Natural killer cell treated with Interleukin-12 subunit alpha and Interleukin-12 subunit beta and Interleukin-15 and Interleukin-18, amount 100 ng/mL, for 72 hours (primary cell): ENCODE results near the gene RBM6. TPM values are rescaled to one million over a fixed set of nuclear protein-coding genes. Genes with fewer than 3 reads are reported as not detected.

Source experiments
- ATAC-seq, 2 donors: fragments of 150-1000 bp; cut with Tn5 transposase in 1 of 2; sonication (Bioruptor Pico), chemical (Tn5 transposase) in 1 of 2; 2 replicates each; pipeline ENCODE4 v1.10.0; 2021
- DNase-seq: peaks from one replicate; pipeline ENCODE4 v3.0.0; 2022; ENCODE audit warnings: low spot score
- H3K27ac Mint-ChIP-seq, 2 donors: 1 replicate in 1 of 2; 2 replicates in 1 of 2; pipeline ENCODE4 v1.8.0; 2022; ENCODE audit warnings: mixed read lengths in 2 of 2, mild to moderate bottlenecking in 1 of 2, moderate library complexity in 1 of 2
- H3K27me3 Mint-ChIP-seq, 2 donors: 1 replicate in 1 of 2; 2 replicates in 1 of 2; pipeline ENCODE4 v1.8.0; 2022; ENCODE audit warnings: mixed read lengths in 2 of 2
- H3K36me3 Mint-ChIP-seq: one replicate; pipeline ENCODE4 v1.8.0; 2022; ENCODE audit warnings: mixed read lengths
- H3K4me1 Mint-ChIP-seq, 2 donors: 1 replicate in 1 of 2; 2 replicates in 1 of 2; pipeline ENCODE4 v1.8.0; 2022; ENCODE audit warnings: low read depth in 2 of 2, mixed read lengths in 2 of 2, mild to moderate bottlenecking in 1 of 2
- H3K4me3 Mint-ChIP-seq: one replicate; pipeline ENCODE4 v1.8.0; 2022; ENCODE audit warnings: mixed read lengths
- H3K9me3 Mint-ChIP-seq: 2 replicates; pipeline ENCODE4 v1.8.0; 2022; ENCODE audit warnings: mixed read lengths
- total RNA-seq, 2 donors: library from RNA; stranded (reverse); gene quantifications; one replicate each; pipeline ENCODE4 v1.2.3, GENCODE V29; 2022

RBM6 gene
- total RNA-seq, 2 donors from 2014 or later, result 96.6 to 149 TPM

DNA sequence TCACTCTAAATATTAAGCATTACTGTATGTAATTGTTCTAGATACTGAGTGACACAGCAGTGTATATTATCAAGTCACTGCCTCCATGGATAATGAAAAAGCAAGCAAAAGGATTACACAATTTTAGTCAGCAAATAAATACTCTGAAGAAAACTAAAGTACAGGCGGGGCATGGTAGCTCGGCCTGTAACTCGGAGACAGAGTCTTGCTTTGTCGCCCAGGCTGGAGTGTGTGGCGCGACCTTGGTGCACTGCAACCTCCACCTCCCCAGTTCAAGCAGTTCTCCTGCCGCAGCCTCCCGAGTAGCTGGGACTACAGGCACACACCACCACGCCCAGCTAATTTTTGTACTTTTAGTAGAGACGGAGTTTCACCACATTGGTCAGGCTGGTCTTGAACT lies 32.7 kb downstream of the RBM6 start:
- Mint-ChIP-seq H3K27ac (no peak overlapping the region), H3K4me1 (peaks cover 6 to 7% of the 10 kb centered on the region in 2 donors), H3K36me3 (peaks cover 8% of the 10 kb centered on the region), H3K4me3 (no peak overlapping the region), H3K27me3 (no peaks in the 10 kb centered on the region), H3K9me3 (no peaks in the 10 kb centered on the region)
- DNase-seq (no peak), ATAC-seq (no peak)

GRCh38 chr3:49976942-49977341 lies 37.0 kb downstream of the RBM6 start:
- ATAC-seq (no peak), DNase-seq (no peak)

GRCh38 chr3:49984394-49984793 lies 44.4 kb downstream of the RBM6 start:
- no peak overlapping the region for H3K27ac Mint-ChIP-seq
- H3K36me3 Mint-ChIP-seq, result no peaks in the 10 kb centered on the region
- ATAC-seq, result no peak
- no peaks in the 10 kb centered on the region for H3K27me3 Mint-ChIP-seq
- DNase-seq, result no peak
- no peaks in the 10 kb centered on the region for H3K4me1 Mint-ChIP-seq
- no peak overlapping the region for H3K4me3 Mint-ChIP-seq
- no peaks in the 10 kb centered on the region for H3K9me3 Mint-ChIP-seq

More at GRCh38 chr3:49976942-49977341, 37.0 kb downstream of the RBM6 start:
- Mint-ChIP-seq H3K27ac (no peak overlapping the region), H3K27me3 (no peaks in the 10 kb centered on the region), H3K9me3 (no peaks in the 10 kb centered on the region), H3K36me3 (no peaks in the 10 kb centered on the region), H3K4me3 (no peak overlapping the region), H3K4me1 (no peaks in the 10 kb centered on the region)

DNA sequence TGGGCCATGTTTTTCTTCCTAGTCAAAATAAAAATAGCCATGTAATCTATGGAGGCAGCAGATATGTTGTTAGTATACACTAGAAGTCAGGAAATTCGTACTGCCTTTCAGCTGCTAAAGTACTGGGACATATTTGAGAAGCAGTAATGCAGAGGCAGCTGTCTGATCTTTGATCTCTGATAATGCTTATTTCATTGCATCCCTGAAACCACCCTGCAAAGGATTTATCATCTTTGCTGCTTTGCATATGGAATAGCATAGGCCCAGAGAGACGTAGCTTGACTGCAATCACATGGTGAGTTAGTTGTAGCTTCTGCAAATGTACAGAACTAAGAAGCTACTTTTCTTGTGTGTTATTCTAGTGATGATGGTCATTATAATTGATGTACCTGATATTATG lies 52.4 kb downstream of the RBM6 start:
- H3K27ac Mint-ChIP-seq, result no peak overlapping the region
- ATAC-seq, result no peak
- DNase-seq, result no peak
- H3K4me3 Mint-ChIP-seq, result no peak overlapping the region
- H3K36me3 Mint-ChIP-seq, result no peaks in the 10 kb centered on the region
- no peaks in the 10 kb centered on the region for H3K27me3 Mint-ChIP-seq
- no peaks in the 10 kb centered on the region for H3K4me1 Mint-ChIP-seq
- H3K9me3 Mint-ChIP-seq, result no peaks in the 10 kb centered on the region

GRCh38 chr3:49994476-49994875 lies 54.5 kb downstream of the RBM6 start:
- Mint-ChIP-seq H3K4me3 (no peak overlapping the region), H3K4me1 (no peaks in the 10 kb centered on the region), H3K36me3 (no peaks in the 10 kb centered on the region), H3K27ac (no peak overlapping the region), H3K27me3 (no peaks in the 10 kb centered on the region), H3K9me3 (no peaks in the 10 kb centered on the region)
- ATAC-seq (no peak), DNase-seq (no peak)

DNA sequence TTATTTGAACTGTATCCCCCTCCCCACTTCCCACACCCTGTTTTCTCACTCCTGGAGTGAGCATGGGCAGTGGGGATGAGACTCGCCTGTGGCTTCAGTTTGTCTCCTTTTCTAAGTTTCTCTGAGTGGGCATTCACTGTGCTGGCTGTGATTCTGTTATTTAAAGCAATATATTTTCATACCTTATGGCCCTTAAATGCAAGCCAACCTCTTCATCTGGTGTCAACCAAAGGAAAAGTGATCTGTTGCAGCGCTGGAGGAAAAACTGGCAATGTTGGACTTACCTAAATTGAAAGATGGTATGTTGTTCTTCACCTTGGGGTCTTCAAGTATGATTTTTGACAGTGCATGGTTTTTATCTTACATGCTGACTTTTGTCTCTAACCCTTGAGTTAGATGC lies 56.1 kb downstream of the RBM6 start:
- no peaks in the 10 kb centered on the region for H3K4me1 Mint-ChIP-seq
- no peak overlapping the region for H3K4me3 Mint-ChIP-seq
- no peaks in the 10 kb centered on the region for H3K36me3 Mint-ChIP-seq

GRCh38 chr3:49997862-49998261 lies 57.9 kb downstream of the RBM6 start:
- Mint-ChIP-seq H3K4me1 (no peaks in the 10 kb centered on the region), H3K9me3 (no peaks in the 10 kb centered on the region), H3K4me3 (no peak overlapping the region), H3K36me3 (no peaks in the 10 kb centered on the region), H3K27me3 (no peaks in the 10 kb centered on the region), H3K27ac (no peak overlapping the region)
- DNase-seq, result no peak
- ATAC-seq, result no peak

More for the DNA sequence above, 56.1 kb downstream of the RBM6 start:
- no peak overlapping the region for H3K27ac Mint-ChIP-seq
- DNase-seq (no peak), ATAC-seq (no peak)
- H3K9me3 Mint-ChIP-seq, result no peaks in the 10 kb centered on the region
- no peaks in the 10 kb centered on the region for H3K27me3 Mint-ChIP-seq

GRCh38 chr3:49998326-49998725 lies 58.4 kb downstream of the RBM6 start:
- Mint-ChIP-seq H3K9me3 (no peaks in the 10 kb centered on the region), H3K27ac (no peak overlapping the region), H3K36me3 (no peaks in the 10 kb centered on the region), H3K4me3 (no peak overlapping the region), H3K4me1 (no peaks in the 10 kb centered on the region), H3K27me3 (no peaks in the 10 kb centered on the region)
- DNase-seq (no peak), ATAC-seq (no peak)

- H3K27me3 Mint-ChIP-seq, result no peaks in the 10 kb centered on the region
- DNase-seq, result no peak
- H3K27ac Mint-ChIP-seq, result no peak overlapping the region
- ATAC-seq, result no peak
- no peaks in the 10 kb centered on the region for H3K9me3 Mint-ChIP-seq
- no peak overlapping the region for H3K4me3 Mint-ChIP-seq
- no peaks in the 10 kb centered on the region for H3K36me3 Mint-ChIP-seq
- H3K4me1 Mint-ChIP-seq, result no peaks in the 10 kb centered on the region
These were observed 61.6 kb downstream of the RBM6 start for GRCh38 chr3:50001511-50001910.

- Mint-ChIP-seq H3K27me3 (no peaks in the 10 kb centered on the region), H3K27ac (no peak overlapping the region), H3K4me1 (no peaks in the 10 kb centered on the region), H3K36me3 (no peaks in the 10 kb centered on the region), H3K9me3 (no peaks in the 10 kb centered on the region), H3K4me3 (no peak overlapping the region)
- DNase-seq (no peak), ATAC-seq (no peak)
These were observed 63.3 kb downstream of the RBM6 start for GRCh38 chr3:50003216-50003615.

DNA sequence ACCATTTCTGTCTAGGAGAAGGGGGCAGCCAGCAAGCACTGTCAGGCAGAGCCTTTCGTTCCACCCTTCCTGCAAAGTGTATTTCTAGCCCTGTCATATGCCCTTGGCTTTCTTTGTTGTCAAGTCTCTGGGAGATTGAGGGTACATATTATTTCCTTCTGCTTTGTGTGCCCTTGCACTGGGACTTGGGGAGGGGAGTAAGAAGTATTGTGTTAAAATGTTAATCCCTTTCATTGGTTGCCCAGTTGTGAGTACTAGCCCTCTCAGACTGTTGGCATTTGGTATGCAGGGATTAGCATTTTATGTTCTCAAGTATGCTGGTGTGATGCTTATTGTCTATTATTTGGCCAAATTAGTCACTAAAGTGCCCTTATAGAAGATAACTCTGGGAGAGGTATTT lies 63.9 kb downstream of the RBM6 start:
- ATAC-seq (no peak), DNase-seq (no peak)
- H3K27me3 Mint-ChIP-seq, result no peaks in the 10 kb centered on the region
- H3K27ac Mint-ChIP-seq, result no peak overlapping the region
- H3K4me1 Mint-ChIP-seq, result peaks cover 0 to 3% of the 10 kb centered on the region in 2 donors
- no peaks in the 10 kb centered on the region for H3K9me3 Mint-ChIP-seq
- no peaks in the 10 kb centered on the region for H3K36me3 Mint-ChIP-seq
- no peak overlapping the region for H3K4me3 Mint-ChIP-seq

- ATAC-seq, result no peak
- Mint-ChIP-seq H3K4me3 (no peak overlapping the region), H3K36me3 (no peaks in the 10 kb centered on the region), H3K9me3 (no peaks in the 10 kb centered on the region), H3K27me3 (no peaks in the 10 kb centered on the region), H3K27ac (no peak overlapping the region), H3K4me1 (peaks cover 0 to 3% of the 10 kb centered on the region in 2 donors)
- DNase-seq, result no peak
These were observed 69.0 kb downstream of the RBM6 start for GRCh38 chr3:50008931-50009330.

DNA sequence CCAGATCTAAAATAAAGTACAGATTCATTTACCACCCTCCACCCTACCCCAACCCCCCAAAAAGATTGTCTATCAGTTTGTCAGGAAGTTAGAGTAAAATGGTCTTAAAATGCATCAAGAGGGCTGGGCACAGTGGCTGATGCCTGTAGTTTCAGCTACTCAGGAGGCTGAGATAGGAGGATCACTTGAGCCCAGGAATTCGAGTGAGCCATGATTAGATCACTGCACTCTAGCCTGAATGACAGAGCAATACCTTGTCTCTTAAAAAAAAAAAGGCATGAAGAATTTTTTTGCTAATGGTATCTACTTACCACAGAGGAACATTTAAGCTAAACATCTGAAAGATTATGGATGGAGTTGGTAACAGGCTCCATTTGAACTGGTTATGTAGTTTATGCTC lies 71.0 kb downstream of the RBM6 start:
- ATAC-seq (no peak), DNase-seq (no peak)
- Mint-ChIP-seq H3K4me1 (peaks cover 2 to 4% of the 10 kb centered on the region in 2 donors), H3K36me3 (peaks cover 3% of the 10 kb centered on the region), H3K9me3 (no peaks in the 10 kb centered on the region), H3K27me3 (no peaks in the 10 kb centered on the region), H3K27ac (no peak overlapping the region), H3K4me3 (no peak overlapping the region)

DNA sequence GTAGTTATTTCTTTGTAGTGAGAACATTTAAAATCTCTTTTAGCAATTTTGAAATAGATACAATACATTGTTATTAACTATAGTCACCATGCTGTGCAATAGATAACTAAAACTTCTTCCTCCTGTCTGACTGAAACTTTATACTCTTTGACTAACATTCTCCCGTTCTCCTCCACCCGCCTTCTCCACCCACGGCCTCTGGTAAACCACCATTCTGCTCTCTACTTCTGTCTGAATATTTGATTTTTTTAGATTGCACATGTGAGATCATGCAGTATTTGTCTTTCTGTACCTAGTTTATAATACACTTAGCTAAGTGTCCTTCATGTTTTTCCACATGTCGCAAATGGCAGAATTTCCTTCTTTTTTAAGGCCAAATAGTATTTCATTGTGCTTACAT lies 76.0 kb downstream of the RBM6 start:
- Mint-ChIP-seq H3K36me3 (peaks cover 12% of the 10 kb centered on the region), H3K27ac (no peak overlapping the region)
- no peak for DNase-seq

GRCh38 chr3:50028346-50028745 lies 88.4 kb downstream of the RBM6 start:
- Mint-ChIP-seq H3K4me3 (no peak overlapping the region), H3K4me1 (peaks cover 5 to 6% of the 10 kb centered on the region in 2 donors), H3K27ac (no peak overlapping the region), H3K36me3 (peaks cover 16% of the 10 kb centered on the region), H3K27me3 (no peaks in the 10 kb centered on the region), H3K9me3 (no peaks in the 10 kb centered on the region)
- ATAC-seq, result no peak
- no peak for DNase-seq

More for the DNA sequence above, 76.0 kb downstream of the RBM6 start:
- Mint-ChIP-seq H3K4me1 (peaks cover 5 to 14% of the 10 kb centered on the region in 2 donors), H3K9me3 (no peaks in the 10 kb centered on the region), H3K27me3 (no peaks in the 10 kb centered on the region), H3K4me3 (no peak overlapping the region)
- ATAC-seq, result no peak
